ENCODE measurements around the gene EDNRA.
"Not testable (repeated sequence)": the region's sequence is repeated elsewhere in the genome, so short reads cannot be mapped to it uniquely, and the experiment has no call there.

The EDNRA gene

DNA sequence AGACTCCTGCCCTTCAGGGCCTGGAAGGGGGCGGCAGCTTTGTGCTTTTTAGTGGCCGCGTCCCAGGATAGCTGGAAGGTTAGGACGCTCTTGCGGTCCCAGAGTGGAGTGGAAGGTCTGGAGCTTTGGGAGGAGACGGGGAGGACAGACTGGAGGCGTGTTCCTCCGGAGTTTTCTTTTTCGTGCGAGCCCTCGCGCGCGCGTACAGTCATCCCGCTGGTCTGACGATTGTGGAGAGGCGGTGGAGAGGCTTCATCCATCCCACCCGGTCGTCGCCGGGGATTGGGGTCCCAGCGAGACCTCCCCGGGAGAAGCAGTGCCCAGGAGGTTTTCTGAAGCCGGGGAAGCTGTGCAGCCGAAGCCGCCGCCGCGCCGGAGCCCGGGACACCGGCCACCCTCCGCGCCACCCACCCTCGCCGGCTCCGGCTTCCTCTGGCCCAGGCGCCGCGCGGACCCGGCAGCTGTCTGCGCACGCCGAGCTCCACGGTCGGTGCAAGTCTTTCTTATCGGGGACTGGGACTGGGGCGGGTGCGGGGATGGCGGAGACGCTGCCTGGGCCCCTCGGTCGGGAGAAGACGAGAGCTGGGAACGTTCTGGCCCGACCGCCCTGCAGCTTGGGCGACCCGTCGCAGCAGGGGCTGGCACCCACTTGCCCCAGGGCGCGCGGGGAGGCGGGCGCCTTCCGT is at the start of gene EDNRA:
Gene EDNRA, plus strand, starts transcription at position 207 of the 686 bp plus-strand sequence. CDS start 4,585 bp downstream, outside the sequence.
- peak; percentile 63 for DNase-seq (ENCODE audit: low spot score)

- not testable (repeated sequence) for DNase-seq (ENCODE audit: low spot score)
Observed at GRCh38 chr4:147434370-147434769, 46.5 kb upstream of the EDNRA start.

DNA sequence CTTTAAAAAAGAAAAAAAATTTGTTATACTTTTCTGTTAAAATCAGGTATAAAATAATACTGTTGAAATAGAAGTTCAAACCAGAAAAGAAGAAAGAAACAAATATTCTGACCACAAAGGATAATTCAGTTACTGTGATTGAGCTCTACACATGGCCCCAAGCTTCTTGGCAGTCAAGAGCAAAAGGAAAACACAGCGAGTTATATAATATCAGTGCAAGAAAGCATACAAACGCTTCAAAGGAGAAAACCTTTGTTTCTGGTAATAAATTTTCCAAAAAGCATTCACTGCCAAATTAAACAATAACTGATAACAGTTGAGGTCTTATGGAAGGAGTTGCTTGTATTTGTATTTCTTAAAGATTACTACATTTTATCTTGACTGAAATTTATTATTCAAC is 40.5 kb upstream of the EDNRA start:
- DNase-seq (ENCODE audit: low spot score) = no peak

- DNase-seq (ENCODE audit: low spot score) = no peak
Observed at GRCh38 chr4:147447786-147448185, 33.1 kb upstream of the EDNRA start.

DNA sequence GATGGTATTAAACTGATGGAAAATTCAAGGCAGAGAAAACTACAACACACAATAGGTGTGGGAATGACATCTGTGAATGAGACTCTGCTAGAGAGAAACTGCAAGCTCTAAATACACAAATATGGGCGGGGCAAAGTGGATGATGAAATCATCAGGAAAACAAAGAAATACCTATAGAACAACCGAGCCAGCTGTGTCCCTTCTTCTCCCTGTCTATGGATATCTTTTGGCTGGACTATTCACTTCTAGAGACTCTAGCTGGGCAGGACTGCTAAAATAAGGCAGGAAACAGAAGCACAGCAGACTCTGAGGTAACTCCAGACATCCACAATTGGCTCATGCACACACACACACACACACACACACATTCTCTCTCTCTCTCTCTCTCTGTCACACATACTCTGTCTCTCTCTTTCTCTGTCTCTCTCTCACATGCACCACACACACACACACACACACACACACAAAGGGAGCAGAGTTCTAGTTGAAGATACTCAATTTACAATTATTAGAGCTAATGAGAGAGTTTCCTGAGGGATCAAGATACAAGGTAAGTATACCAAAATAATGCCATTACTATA is 27.2 kb upstream of the EDNRA start:
- no peak for DNase-seq (ENCODE audit: low spot score)

DNA sequence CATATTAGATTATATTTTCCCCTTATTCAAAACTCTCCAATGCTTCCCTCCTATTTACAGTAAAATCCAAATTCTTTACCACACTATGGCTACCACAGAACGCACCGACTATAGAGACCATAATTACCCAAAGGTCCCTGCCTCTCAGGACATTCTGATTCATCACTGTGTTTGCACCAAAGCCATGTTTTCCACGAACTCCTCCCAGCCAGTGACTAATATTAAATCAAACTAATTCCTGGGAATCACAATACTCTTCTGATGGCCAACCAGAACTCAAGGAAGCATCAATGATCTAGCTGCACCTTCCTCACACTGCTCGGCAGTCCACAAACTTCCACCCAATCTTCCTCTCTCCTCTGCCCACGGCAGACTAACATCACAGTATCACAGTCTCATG is 24.2 kb upstream of the EDNRA start:
- no peak for DNase-seq (ENCODE audit: low spot score)

GRCh38 chr4:147461161-147461560 is 19.7 kb upstream of the EDNRA start:
- no peak for DNase-seq (ENCODE audit: low spot score)

DNA sequence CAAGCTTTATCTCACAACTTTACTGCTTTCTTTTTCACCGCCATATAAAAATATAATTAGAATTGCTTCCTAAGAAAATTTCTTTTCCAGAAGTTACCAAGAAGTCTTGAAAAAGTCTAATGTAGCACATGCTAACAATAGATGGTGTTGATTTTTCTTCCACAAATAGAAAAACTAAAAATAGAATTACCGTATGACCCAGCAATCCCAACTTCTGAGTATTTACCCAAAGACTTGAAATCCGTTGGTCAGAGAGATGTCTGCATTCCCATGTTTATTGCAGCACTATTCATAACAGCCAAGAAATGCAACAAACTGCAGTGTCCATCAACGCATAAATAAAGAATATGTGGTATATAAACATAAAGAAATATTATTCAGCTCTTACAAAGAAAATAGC is 17.8 kb upstream of the EDNRA start:
- no peak for DNase-seq (ENCODE audit: low spot score)

DNA sequence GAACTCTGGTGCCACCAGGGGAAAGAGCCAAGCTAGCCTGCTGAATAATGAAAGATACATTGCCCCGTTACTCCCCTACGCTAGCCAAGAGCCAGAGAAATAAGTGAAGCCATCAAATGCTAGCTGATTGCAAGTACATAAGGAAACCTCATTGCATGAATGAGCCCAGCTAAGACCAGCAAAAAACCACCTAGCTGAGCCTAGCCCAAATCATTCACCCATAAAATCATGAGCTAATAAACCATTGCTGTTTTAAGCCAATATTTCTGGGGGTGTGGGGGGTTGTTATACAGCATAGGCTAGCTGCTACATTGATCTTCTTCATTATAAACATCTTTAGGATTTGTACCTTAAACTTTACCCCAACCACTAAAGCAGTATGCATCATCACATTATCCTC is 15.4 kb upstream of the EDNRA start:
- no peak for DNase-seq (ENCODE audit: low spot score)

DNA sequence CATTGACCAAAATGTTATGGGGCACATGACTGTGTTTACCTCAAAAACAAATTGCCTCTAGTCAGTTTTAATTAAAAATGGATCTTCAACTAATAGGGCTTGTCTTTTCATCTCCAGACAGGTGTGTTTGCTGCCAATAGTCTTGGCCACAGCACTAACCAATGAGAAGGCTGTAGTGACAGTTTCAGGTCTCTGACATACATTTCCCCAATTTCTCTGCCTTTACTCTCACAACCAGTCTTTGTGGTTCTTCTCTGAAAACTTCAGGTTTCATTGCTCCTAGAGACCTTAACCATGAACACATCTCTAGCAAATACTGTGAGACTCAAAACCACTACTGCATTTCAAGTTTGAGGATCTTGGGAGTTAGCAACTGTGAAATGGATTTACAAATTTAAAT is 3.5 kb upstream of the EDNRA start:
- DNase-seq (ENCODE audit: low spot score) = no peak

DNA sequence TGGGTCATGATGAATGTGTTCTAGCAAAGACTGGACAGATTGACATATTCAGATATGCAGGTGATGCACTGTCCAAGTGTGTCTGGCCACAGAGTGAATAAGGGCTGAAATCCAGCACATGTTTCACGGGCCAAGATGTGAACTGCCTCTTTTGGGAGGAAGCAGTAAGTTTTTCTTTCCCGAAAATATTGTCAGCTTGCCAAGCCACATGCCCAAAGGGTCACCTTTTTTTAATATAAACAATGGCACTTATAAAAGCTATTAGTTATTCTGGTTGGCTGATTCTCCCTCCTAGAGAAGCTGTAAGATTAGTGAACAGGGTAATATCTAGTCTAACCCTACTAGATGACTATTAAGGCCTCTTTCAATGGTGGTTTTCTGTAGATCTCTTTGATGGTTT is 1.5 kb upstream of the EDNRA start:
- no peak for DNase-seq (ENCODE audit: low spot score)

- DNase-seq (ENCODE audit: low spot score) = peak; percentile 57
Observed at GRCh38 chr4:147479786-147480185, 1.1 kb upstream of the EDNRA start.

- DNase-seq (ENCODE audit: low spot score) = no peak
Observed at GRCh38 chr4:147480502-147480890, 401 bp upstream of the EDNRA start.

DNA sequence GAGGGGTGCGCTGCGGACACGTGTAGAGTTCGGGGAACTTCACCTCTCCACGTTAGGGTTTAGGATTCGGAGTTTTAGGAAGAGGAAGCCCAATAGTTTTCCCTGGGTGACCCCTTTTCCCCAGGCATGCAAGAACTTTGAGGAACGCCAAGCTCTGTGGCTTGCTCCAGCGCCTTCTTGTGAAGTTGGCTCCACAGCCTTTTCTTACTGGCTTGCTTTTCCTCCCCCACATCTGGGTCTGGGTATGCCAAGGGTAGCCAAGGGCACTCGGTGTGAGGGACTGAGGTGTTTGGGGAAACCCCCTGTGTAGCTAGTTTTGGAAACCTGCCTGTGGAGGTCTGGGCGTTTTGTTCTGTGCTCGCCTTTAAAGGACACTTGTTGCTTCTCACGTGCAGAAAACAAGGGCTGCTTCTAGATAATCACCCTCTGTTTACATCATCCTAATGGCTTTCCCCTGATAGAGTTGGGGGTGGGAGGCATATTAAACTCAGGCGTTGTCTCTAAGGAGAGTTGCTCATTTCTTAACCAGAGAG is 746 bp downstream of the EDNRA start:
- DNase-seq (ENCODE audit: low spot score) = no peak

DNA sequence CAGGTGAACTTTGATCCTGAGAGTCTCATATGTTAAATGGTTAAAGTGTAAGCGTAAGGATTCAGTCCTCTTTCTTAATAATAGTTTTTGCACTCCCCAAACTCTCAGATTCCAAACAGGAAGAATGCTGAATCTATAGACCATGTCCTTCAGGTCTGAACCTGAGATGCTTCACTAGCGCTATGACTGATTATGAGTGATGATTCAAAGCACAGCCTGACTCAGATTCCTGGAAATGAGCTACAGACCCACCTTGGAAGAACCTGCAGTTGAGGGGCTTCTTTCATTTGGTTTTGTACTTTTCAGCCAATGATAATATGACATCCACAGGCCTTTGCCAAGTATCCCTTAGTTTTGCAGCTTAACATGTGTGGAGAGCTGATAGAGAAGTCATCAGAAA is 1.4 kb downstream of the EDNRA start:
- DNase-seq (ENCODE audit: low spot score) = no peak

DNA sequence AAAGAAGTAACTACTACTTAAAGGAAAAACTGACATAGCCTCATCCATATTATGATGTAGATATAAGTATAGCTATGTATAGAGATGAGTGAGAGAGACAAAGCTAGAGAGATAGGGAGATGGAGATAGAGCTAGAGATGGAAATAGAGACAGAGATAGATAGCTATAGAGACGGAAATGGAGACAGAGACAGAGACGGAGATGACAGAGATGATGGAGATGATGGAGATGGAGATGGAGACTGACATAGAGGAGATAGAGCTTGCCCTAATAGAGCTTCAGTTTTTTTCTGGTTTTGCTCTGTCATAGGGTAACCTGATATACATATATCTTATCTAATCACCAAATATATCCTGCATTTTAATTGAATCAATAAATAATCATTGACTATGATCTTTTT is 4.3 kb downstream of the EDNRA start:
- no peak for DNase-seq (ENCODE audit: low spot score)

DNA sequence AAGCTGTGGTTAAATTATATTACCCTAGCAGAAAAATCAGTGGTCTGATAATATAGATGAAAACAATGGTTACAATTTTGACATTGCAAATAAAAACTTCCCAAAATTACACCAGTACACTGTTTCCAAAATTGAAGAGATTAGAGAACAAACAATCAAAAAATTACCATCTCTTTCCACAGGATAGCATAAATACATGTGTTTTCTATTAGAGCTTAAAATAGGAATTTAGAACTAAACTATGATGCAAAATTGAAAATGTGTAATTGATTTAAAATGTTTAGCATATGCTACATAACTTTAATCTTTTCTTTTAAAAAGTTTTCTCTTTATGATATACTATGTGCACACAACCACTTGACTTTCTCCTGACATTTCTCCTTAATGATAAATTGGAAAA is 6.7 kb downstream of the EDNRA start:
- DNase-seq (ENCODE audit: low spot score) = no peak

DNA sequence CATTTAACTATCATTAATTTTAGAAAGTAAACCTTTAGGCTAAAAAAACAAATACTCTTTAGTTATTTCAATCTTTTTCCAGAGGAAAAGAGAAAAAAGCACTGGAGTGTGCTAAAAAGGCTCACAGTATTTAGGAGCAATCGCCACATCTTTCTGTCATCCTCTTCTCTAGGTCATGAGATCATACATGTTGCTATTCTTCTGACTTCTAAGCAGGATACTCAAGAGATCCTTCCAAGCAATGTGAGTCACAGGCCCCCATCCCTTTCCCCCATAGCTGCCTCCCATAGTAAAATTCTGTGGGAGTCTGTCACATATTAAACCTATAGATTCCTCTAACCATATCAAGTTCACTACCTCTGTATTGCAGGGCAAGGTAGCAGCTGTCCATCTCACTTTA is 7.7 kb downstream of the EDNRA start:
- DNase-seq (ENCODE audit: low spot score) = no peak

- no peak for DNase-seq (ENCODE audit: low spot score)
Observed at GRCh38 chr4:147491086-147491485, 10.2 kb downstream of the EDNRA start.

GRCh38 chr4:147492306-147492705 is 11.4 kb downstream of the EDNRA start:
- DNase-seq (ENCODE audit: low spot score) = no peak

- peak; percentile 31 for DNase-seq (ENCODE audit: low spot score)
Observed at GRCh38 chr4:147492761-147493160, 11.9 kb downstream of the EDNRA start.

DNA sequence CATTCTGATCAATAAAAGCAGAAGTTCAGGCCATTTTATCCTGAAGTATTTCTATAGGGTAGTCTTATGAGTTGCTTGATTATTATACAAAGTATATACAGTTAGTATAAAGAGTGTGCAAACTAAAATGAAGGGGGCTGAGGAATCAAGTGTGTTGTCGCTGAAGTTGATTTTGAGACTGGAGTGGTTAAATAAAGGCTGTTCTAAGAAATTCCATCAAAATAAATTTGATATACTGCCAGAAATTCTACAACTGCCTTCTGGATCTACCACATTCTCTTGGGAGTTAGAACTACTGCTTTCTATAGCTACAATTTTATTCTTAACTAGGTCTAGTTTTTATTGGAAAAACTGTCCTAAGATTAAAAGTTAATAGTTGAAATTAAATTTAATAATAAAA is 12.4 kb downstream of the EDNRA start:
- no peak for DNase-seq (ENCODE audit: low spot score)

DNA sequence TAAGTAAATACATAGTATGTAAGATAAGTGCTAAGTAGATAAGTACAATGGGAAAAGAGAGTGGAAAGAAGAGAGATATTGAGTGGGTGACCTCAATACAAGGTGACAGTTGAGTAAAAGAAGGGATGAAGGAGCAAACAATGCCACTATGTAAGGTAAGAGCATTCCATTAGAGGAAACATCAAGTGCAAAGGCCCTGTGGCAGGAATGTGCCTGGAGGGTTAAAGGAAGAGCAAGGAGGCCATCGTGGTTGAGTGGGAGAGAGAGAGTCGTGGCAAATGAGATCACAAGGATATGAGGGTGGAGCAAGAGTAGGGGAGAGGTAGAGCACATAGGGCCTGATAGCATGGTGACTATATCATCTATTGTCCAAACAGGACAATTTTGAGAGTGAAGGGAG is 13.4 kb downstream of the EDNRA start:
- no peak for DNase-seq (ENCODE audit: low spot score)

GRCh38 chr4:147496500-147496899 is 15.6 kb downstream of the EDNRA start:
- no peak for DNase-seq (ENCODE audit: low spot score)
